Measurements from ENCODE around the gene GAS7. TPM values are rescaled to one million over a fixed set of nuclear protein-coding genes. Genes with fewer than 3 reads are reported as not detected.
A peak's percentile ranks its signal among the peaks of the same experiment; 100 is the strongest.
"Not testable (repeated sequence)": the region's sequence is repeated elsewhere in the genome, so short reads cannot be mapped to it uniquely, and the experiment has no call there.

GAS7 gene
- total RNA-seq, 1 donor from 2014 or later: 2.8 TPM

DNA sequence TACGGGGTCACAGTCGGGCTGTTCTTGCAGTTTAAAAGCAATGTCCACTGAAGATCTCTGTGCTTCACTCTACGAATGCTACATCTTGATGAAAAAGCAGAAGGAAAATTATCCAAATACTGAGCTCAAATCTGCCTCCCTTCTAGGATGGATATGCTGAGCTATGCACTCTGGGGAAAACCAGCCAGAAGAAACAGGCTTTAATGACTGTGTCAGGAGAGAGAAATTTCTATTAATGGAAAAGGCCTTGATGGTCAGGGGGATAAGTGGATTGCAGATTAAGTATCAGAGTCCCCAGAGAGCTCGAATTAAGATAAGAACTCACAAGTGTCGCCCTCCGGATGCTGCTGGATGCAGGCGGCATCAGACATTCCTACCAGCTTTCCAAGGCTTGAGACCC is 253.7 kb downstream of the GAS7 start:
- DNase-seq (ENCODE audit: low read depth in 2 of 2): no peak

- no peak for DNase-seq (ENCODE audit: low read depth in 2 of 2)
These were observed 255.1 kb downstream of the GAS7 start for GRCh38 chr17:9943343-9943742.

DNA sequence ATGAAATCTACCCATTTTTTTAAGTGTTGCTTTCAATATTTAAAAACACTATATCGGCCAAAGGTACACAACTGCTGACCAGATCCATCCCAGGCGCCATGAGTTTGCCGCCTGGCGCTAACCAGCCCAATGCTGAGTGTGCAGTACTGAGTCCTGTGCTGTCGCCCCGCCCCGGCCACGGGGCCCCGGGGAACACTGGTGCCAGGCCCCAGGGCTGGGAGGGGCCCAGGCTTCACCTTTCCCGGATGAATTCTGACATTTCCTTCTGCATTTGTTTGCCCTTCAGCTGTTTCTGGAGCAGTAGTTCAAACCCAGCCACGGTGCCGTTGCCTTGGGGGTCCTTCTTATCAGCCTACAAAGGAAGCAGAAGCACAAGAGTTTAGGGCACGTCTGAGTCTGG is 255.5 kb downstream of the GAS7 start:
- DNase-seq (ENCODE audit: low read depth in 2 of 2): no peak

GRCh38 chr17:9941305-9941704 is 257.1 kb downstream of the GAS7 start:
- DNase-seq (ENCODE audit: low read depth in 2 of 2): no peak

DNA sequence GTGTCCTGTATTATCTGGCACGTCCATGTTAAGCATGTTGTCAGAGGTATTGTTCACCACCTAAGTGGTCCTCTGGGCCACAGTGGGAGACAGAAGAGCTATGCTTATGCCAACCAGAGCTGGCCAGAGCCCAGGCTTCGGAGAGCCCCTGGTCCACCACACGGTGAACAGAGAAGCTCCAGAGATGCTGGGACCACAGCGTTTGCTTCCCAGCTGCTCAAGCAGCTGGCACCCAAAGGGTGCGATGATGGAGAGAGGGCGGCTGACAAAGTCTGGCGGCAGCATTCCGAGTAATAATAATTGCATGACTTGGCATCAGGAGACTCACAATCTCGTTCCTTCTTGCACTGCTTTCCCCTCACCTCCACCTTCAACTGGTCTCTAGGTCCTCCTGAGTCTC is 257.6 kb downstream of the GAS7 start:
- DNase-seq (ENCODE audit: low read depth in 2 of 2): no peak

- DNase-seq (ENCODE audit: low read depth in 2 of 2): no peak
These were observed 259.6 kb downstream of the GAS7 start for GRCh38 chr17:9938764-9939163.

DNA sequence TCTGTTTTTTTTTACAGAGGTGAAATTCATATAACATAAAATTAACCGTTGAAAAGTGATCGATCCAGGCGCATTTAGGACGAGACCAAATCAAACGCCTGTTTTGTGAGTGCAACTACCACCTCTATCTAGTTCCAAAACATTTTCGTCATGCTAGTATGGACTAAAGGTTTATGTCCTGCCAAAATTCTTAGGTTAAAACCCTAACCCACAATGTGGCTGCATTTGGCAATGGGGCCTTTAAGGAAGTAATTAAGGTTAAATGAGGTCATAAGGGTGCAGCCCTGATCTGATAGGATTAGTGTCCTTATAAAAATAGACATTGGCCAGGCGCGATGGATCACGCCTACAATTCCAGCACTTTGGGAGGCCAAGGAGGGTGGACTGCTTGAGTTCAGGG is 260.5 kb downstream of the GAS7 start:
- DNase-seq (ENCODE audit: low read depth in 2 of 2): no peak

- DNase-seq (ENCODE audit: low read depth in 2 of 2): no peak
These were observed 261.1 kb downstream of the GAS7 start for GRCh38 chr17:9937241-9937761.

- no peak for DNase-seq (ENCODE audit: low read depth in 2 of 2)
These were observed 262.3 kb downstream of the GAS7 start for GRCh38 chr17:9936095-9936494.

- DNase-seq (ENCODE audit: low read depth in 2 of 2): no peak
These were observed 263.0 kb downstream of the GAS7 start for GRCh38 chr17:9935408-9935807.

GRCh38 chr17:9934331-9934730 is 264.1 kb downstream of the GAS7 start:
- no peak for DNase-seq (ENCODE audit: low read depth in 2 of 2)

DNA sequence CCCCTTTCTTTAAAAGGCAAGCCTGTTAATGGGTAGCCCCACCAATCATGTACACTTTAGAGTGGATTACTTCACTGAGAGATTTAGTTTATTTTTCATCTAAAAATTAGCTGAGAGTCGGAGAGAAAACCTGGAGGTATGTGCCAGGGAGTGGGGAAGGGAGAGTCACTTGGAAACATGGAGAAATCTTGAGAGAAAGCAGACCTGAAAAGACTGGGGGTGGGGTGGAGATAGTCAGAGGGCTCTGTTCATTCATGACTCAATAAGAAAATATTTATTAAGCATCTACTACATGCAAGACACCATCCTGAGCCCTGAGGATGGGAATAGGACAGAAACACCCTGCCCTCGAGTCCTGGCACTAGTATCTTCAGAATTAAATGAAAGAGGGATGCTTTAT is 265.9 kb downstream of the GAS7 start:
- DNase-seq (ENCODE audit: low read depth in 2 of 2): no peak

DNA sequence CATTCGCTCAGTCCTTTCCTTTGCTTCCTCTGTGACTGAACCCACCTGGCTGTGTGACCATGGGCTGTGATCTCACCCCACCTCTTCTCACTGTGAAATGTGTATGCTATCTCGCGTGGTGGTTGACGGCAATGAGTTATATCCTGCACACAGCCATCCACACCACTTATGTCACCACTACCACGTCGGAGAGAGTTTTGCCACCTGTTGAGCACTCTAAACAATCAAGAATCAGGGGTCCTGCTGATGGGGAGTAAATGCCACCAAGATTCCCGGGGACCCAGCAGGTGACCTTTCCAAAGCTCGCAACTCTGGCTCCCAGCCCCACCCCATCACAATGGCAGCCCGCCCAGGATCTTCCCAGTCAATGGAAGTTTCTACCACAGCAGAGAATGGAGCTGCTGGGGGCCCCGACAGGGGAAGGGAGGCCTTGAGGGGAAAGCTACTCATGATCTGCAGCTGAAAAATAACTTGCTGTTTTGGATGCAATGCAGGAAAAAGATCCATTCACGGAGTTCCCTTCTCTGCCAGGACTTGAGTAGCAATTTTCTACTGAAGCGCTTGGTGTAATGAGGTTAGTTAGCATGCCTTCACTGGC is 267.2 kb downstream of the GAS7 start:
- no peak for DNase-seq (ENCODE audit: low read depth in 2 of 2)

- no peak for DNase-seq (ENCODE audit: low read depth in 2 of 2)
These were observed 268.5 kb downstream of the GAS7 start for GRCh38 chr17:9929871-9930270.

DNA sequence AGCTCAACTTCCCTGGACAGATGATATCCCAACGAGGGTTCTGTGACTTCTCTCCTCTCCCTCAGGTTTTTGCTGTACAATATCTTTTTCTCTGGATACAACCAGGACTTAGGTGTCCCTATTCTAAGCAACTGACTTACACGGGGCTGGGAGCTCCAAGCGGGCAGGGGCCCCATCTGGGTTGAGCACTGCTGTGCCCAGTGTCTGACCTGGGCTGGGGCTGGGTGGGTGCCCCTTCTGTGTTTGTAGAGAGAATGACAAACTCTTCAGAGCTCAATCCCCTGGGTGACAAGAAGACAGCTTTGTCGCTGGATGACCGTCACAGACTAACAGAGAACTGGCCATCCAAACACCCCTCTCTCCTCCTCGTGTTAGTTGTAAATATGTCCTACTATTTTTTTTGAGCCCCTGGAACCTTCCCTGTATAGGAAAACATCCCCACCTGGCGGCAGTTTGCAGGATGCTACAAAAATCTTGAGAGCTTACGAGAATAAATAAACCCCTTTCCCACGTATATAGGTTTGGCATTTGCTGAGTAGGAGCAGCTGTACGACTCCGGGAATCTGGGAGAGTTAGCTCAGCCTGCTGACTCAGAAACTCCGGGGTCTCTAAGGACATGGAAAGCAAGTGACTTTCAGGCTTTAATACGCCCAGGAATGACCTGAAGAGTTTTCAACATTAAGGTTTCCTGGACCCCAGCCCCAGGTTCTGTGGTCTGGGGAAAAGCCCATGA is 269.6 kb downstream of the GAS7 start:
- DNase-seq (ENCODE audit: low read depth in 2 of 2): peak in 1 of 2 donors; percentile 7

DNA sequence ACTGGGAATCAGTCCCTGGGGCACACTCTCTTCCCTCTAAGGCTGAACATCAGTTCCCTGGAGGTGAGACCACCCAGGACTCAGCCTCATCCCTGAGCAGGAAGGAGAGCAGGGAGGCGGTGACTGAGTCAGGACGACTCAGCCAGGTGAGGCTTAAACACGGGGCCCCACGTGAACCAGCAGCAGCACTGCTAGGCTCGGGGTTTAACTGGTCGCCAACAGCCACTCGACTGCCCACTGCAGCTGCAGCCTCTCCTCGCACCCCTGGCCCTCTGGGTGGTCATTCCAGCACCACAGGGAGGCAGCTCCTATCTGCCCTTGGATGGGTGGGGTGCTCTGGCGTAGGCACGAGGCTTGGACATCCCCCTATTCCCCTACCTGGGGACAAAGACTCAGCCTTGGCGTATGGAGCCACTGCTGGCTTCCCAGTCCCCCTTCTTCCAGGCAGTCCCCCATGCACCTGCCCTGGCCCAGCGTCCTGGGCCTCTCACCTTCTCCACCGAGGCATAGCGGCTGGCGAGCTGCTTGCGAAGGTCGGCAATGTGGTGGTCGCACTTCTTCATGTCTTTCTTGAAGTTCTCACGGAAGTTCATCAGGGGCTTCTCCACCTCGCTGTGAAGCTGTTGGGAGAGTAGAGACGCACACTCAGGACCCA is 272.1 kb downstream of the GAS7 start:
- DNase-seq (ENCODE audit: low read depth in 2 of 2): no peak

DNA sequence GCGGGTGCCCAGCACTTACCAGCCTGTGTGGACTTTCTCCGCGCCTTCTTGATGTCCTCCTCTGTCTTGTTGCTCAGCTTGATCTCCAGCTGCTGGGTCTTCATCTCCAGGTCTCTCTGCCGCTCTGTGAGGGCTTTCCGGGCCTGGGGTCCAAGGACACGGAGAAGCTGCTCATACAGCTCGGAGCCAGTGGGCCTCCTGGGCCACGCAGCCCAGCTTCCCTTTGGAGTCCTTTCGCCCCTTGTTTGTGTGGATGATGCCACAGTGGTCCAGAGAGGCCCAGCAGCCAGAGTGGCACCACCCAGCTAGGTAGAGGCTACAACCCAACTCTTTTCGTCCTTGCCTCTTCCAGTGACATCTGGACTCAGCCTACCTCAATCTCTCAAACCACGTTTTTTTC is 272.9 kb downstream of the GAS7 start:
- no peak for DNase-seq (ENCODE audit: low read depth in 2 of 2)

- DNase-seq (ENCODE audit: low read depth in 2 of 2): peak; percentile 51
These were observed 273.6 kb downstream of the GAS7 start for GRCh38 chr17:9924735-9925191.

- DNase-seq (ENCODE audit: low read depth in 2 of 2): no peak
These were observed 276.2 kb downstream of the GAS7 start for GRCh38 chr17:9922012-9922848.

GRCh38 chr17:9921216-9921615 is 277.2 kb downstream of the GAS7 start:
- not testable (repeated sequence) for DNase-seq (ENCODE audit: low read depth in 2 of 2)

DNA sequence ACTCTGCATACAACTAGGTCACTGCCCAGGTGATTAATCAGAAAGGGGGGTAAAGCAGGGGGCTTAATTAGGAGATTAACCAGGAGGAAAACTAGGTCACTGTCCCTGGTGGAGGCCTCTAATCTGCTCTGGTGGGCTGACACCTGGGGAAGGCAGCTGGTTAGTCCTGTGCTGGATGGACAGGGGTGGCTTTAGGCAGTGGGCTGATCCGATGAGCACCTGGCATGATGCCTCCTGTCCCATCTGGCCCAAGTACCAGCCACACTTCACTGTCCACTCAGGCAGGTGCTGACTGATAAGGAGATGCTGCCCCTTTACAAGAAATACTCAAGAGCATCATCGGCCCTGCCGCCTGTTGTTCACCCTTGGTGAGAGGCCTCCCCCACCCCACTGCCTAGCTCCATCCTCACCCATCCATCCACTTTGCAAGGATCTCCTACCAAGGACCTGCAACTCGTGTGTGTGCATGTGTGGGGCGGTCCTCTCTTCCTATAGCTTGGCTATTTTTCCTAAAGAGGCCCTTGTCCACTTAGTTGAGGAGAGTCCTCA is 279.5 kb downstream of the GAS7 start:
- no peak for DNase-seq (ENCODE audit: low read depth in 2 of 2)
